ENCODE results near the gene FBXL17.

The FBXL17 gene

DNA sequence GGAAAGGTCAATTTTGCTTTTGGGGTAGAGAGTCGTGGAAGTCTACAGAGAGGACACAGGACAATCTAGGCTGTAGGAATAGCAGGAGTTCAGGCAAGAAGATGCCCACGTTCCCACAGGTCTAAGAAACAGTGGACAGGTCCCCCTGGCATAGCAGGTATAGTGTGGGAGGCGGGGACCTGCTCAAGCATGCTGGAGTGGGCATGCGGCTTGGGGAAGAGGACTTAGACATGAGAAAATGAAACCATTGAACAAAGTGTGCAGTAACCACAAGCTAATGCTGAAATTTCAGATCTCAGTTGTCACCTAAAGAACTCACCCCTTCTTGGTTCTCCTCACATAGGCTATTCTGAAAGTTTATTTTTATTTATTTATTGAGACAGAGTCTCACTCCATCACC, 568.3 kb downstream of the FBXL17 start:
- no peak for TF ChIP-seq JUND (IDR thresholded peaks at IDR 0.05; ENCODE audit: low read depth)
- DNase-seq (ENCODE audit: low read depth in 1 of 2, low spot score in 1 of 2): no peak

GRCh38 chr5:107812570-107813141, 569.2 kb downstream of the FBXL17 start:
- in situ Hi-C loops (cut with HindIII; ENCODE audit: low pct_unique_long_range_greater_than_20kb, low sequenced_read_pairs): no loop called here
- no peak for DNase-seq (ENCODE audit: low read depth in 1 of 2, low spot score in 1 of 2)
- no peak for TF ChIP-seq JUND (IDR thresholded peaks at IDR 0.05; ENCODE audit: low read depth)

More for the DNA sequence above, 568.3 kb downstream of the FBXL17 start:
- in situ Hi-C loops (cut with HindIII; ENCODE audit: low pct_unique_long_range_greater_than_20kb, low sequenced_read_pairs): no loop called here

- in situ Hi-C loops (cut with HindIII; ENCODE audit: low pct_unique_long_range_greater_than_20kb, low sequenced_read_pairs): no loop called here
- no peak for DNase-seq (ENCODE audit: low read depth in 1 of 2, low spot score in 1 of 2)
- TF ChIP-seq JUND (IDR thresholded peaks at IDR 0.05; ENCODE audit: low read depth): no peak
Observed at GRCh38 chr5:107809201-107810034, 572.5 kb downstream of the FBXL17 start.

Data from T47D (cell line).